Mesenchymal stem cell (in vitro differentiated cells and primary cell): ENCODE results near the gene GUCY2D.

Experiments
- DNase-seq: peaks from one replicate; pipeline ENCODE4 v3.0.0-alpha.2; 2013
- H2AFZ ChIP-seq: one replicate; pipeline ENCODE4 v1.6.1; 2013; ENCODE audit warnings: low read depth, mild to moderate bottlenecking, control low read depth, inconsistent platforms, low read length, moderate library complexity
- H2AK5ac ChIP-seq: 2 replicates; pipeline ENCODE4 v1.6.1; 2013; ENCODE audit warnings: low read length, moderate library complexity, mild to moderate bottlenecking, inconsistent platforms; ENCODE audit not compliant: severe bottlenecking
- H2BK120ac ChIP-seq: one replicate; pipeline ENCODE4 v1.6.1; 2013; ENCODE audit warnings: low read depth, mild to moderate bottlenecking, inconsistent platforms, low read length, moderate library complexity
- H2BK12ac ChIP-seq, 2 experiments: one replicate each; pipeline ENCODE4 v1.6.1; 2013; ENCODE audit warnings: inconsistent platforms in 2 of 2, low read length in 2 of 2, mild to moderate bottlenecking in 2 of 2, moderate library complexity in 2 of 2, control low read depth in 1 of 2
- H2BK15ac ChIP-seq: one replicate; pipeline ENCODE4 v1.6.1; 2013; ENCODE audit warnings: mild to moderate bottlenecking, low read depth, inconsistent platforms; ENCODE audit not compliant: poor library complexity, severe bottlenecking
- H2BK5ac ChIP-seq: 2 replicates; pipeline ENCODE4 v1.6.1; 2013; ENCODE audit warnings: low read depth, mild to moderate bottlenecking, low read length, control low read depth, inconsistent platforms; ENCODE audit not compliant: poor library complexity, severe bottlenecking
- H3K14ac ChIP-seq, 2 experiments: one replicate each; pipeline ENCODE4 v1.6.1; 2013; ENCODE audit warnings: inconsistent platforms in 2 of 2, low read length in 2 of 2, control low read depth in 1 of 2, mild to moderate bottlenecking in 1 of 2, moderate library complexity in 1 of 2
- H3K18ac ChIP-seq, 2 experiments: one replicate each; pipeline ENCODE4 v1.6.1; 2013; ENCODE audit warnings: inconsistent platforms in 2 of 2, low read length in 2 of 2, control low read depth in 1 of 2, low read depth in 1 of 2, mild to moderate bottlenecking in 1 of 2
- H3K23ac ChIP-seq, 2 experiments: one replicate each; pipeline ENCODE4 v1.6.1; 2013; ENCODE audit warnings: inconsistent platforms in 2 of 2, low read length in 2 of 2, mild to moderate bottlenecking in 2 of 2, moderate library complexity in 2 of 2, control low read depth in 1 of 2
- H3K27ac ChIP-seq: 2 replicates; pipeline ENCODE4 v1.5.1; 2013; ENCODE audit warnings: mild to moderate bottlenecking, moderate library complexity, low read length, control low read depth, inconsistent platforms; ENCODE audit not compliant: poor library complexity, severe bottlenecking
- H3K27me3 ChIP-seq, 2 experiments: 2 replicates each; pipeline versions ENCODE4 v1.6.1 to v1.7.0; 2013; ENCODE audit warnings: low read length in 2 of 2, mild to moderate bottlenecking in 2 of 2, moderate library complexity in 2 of 2, control low read depth in 1 of 2, inconsistent platforms in 1 of 2; ENCODE audit not compliant: control insufficient read depth in 1 of 2, insufficient read depth in 1 of 2
- H3K36me3 ChIP-seq, 2 experiments: 2 replicates each; pipeline versions ENCODE4 v1.6.1 to v1.7.0; 2013; ENCODE audit warnings: low read length in 2 of 2, control low read depth in 1 of 2, inconsistent platforms in 1 of 2, low read depth in 1 of 2, mild to moderate bottlenecking in 1 of 2; ENCODE audit not compliant: insufficient read depth in 2 of 2, control insufficient read depth in 1 of 2
- H3K4ac ChIP-seq, 2 experiments: one replicate each; pipeline ENCODE4 v1.6.1; 2013; ENCODE audit warnings: inconsistent platforms in 2 of 2, low read length in 2 of 2, mild to moderate bottlenecking in 2 of 2, moderate library complexity in 2 of 2, control low read depth in 1 of 2, low read depth in 1 of 2
- H3K4me1 ChIP-seq: 2 replicates; pipeline ENCODE4 v1.6.1; 2013; ENCODE audit warnings: low read depth, low read length, control low read depth; ENCODE audit not compliant: control insufficient read depth, insufficient read depth
- H3K4me2 ChIP-seq: 2 replicates; pipeline ENCODE4 v1.6.1; 2013; ENCODE audit warnings: low read length, mild to moderate bottlenecking, inconsistent platforms; ENCODE audit not compliant: poor library complexity, severe bottlenecking
- H3K4me3 ChIP-seq, 2 experiments: 2 replicates each; pipeline versions ENCODE4 v1.5.1 to v1.7.0; 2013; ENCODE audit warnings: low read length in 2 of 2, mild to moderate bottlenecking in 2 of 2, control low read depth in 1 of 2, low read depth in 1 of 2; ENCODE audit not compliant: insufficient read depth in 1 of 2
- H3K79me1 ChIP-seq: replicated peaks from 2 replicates; pipeline ENCODE4 v1.6.1; 2013; ENCODE audit warnings: mild to moderate bottlenecking, control low read depth, low read length, inconsistent platforms; ENCODE audit not compliant: poor library complexity, severe bottlenecking
- H3K9ac ChIP-seq: 2 replicates; pipeline ENCODE4 v1.7.0; 2013; ENCODE audit warnings: mild to moderate bottlenecking, low read length, moderate library complexity
- H3K9me3 ChIP-seq: 2 replicates; pipeline ENCODE4 v1.7.0; 2013; ENCODE audit warnings: mild to moderate bottlenecking, low read length; ENCODE audit not compliant: control insufficient read depth
- H4K8ac ChIP-seq: one replicate; pipeline ENCODE4 v1.6.1; 2013; ENCODE audit warnings: inconsistent platforms, mild to moderate bottlenecking, low read length, moderate library complexity
- H4K91ac ChIP-seq: one replicate; pipeline ENCODE4 v1.6.1; 2013; ENCODE audit warnings: mild to moderate bottlenecking, low read length, inconsistent platforms
- WGBS: methylation state at CpG from one replicate; pipeline ENCODE4 v1.1.7; 2013; ENCODE audit warnings: mixed read lengths; 5-methylcytosine and 5-hydroxymethylcytosine counted together

The GUCY2D gene

GRCh38 chr17:8015236-8015956 is 13.0 kb downstream of the GUCY2D start:
- Histone ChIP-seq H3K27me3 (peaks cover 57 to 78% of the 10 kb centered on the region in 2 experiments), H3K18ac (peak overlapping the region in 1 of 2 experiments; percentile 63), H3K4me3 (no peak overlapping the region), H3K14ac (no peak overlapping the region), H3K79me1 (no peaks in the 10 kb centered on the region), H3K4me1 (peaks cover 11% of the 10 kb centered on the region), H3K27ac (no peak overlapping the region), H3K23ac (no peak overlapping the region), H2BK120ac (no peak overlapping the region), H3K9me3 (no peaks in the 10 kb centered on the region), H3K9ac (no peak overlapping the region), H3K36me3 (no peaks in the 10 kb centered on the region), H3K4ac (no peak overlapping the region), H2AFZ (no peak overlapping the region), H2BK15ac (no peak overlapping the region), H2AK5ac (no peak overlapping the region), H2BK5ac (no peak overlapping the region), H2BK12ac (no peak overlapping the region), H4K8ac (no peak overlapping the region), H3K4me2 (peak overlapping the region; percentile 78), H4K91ac (no peak overlapping the region)
- 75% methylated on average over 33 of the region's 44 CpGs for WGBS
- no peak for DNase-seq

DNA sequence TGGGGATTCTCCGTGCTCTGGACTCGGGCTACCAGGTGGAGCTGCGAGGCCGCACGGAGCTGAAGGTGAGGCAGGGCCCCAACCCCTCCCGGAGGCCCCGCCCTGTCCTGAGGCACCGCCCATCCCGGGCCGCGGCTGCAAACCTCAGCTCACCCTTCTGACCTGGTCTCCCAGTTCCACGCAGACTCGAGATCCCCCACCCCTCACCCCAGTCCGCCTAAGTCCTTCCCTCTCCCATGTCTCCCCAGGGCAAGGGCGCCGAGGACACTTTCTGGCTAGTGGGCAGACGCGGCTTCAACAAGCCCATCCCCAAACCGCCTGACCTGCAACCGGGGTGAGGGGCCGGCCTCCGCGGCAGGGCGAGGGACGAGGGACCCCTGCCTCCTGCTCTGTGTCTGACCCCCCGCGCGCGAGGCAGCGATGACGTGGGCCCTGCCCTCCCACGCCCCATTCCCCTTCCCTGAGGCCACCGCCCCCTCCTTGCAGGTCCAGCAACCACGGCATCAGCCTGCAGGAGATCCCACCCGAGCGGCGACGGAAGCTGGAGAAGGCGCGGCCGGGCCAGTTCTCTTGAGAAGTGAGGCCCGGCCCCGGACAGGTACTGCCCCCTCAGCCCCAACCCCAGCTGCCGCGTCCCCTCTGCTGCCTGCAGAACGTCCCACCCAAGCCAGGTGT is 13.7 kb downstream of the GUCY2D start:
- H2BK120ac ChIP-seq, result no peak overlapping the region
- peak overlapping the region; percentile 23 to 70 for H3K23ac ChIP-seq

DNA sequence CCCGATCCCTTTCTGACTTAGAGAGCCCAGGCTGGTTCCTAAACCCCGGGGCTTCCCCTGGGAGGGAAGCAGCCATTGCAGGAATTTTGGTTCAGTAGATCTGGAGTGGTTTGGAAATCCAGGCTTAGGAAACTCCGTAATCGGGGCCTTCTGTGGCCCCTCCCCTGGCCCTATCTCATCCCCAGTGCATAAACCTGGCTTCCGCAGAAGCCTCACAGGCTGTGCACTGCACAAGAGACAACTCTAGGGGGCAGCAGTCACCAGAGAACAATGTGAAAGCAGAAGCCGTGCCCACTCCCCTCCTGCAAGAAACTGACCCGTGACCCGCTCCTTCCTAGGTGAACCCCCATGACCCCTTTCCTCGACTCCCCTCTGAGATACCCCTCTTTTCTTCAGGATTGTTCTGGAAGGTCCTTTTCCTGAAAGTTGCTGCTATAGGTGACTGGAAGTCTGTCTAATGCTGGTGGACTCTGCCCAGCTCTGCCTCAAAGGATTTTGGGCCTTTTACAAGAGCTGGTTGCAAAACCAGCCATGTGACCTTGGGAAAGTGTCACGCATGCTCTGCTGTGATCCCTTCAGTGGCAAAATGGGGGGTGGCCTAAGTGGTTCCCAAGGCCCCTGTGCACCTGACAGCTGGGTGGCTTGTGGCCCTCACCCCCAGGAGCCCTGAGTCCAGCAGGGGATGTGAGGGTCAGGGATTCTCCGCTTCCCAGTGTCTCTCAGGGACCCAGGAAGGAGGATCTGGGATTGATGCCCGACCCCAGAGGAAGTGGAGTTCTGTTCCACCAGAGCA is 14.4 kb downstream of the GUCY2D start:
- H3K23ac ChIP-seq, result no peak overlapping the region

More for the DNA sequence above, 13.7 kb downstream of the GUCY2D start:
- peak overlapping the region in 1 of 2 experiments; percentile 30 for H3K14ac ChIP-seq
- no peak overlapping the region for H2BK15ac ChIP-seq
- no peak overlapping the region for H3K27ac ChIP-seq
- peak overlapping the region; percentile 48 to 63 for H3K18ac ChIP-seq
- peaks cover 11% of the 10 kb centered on the region for H3K4me1 ChIP-seq
- no peaks in the 10 kb centered on the region for H3K36me3 ChIP-seq
- no peak overlapping the region for H3K4ac ChIP-seq
- peak overlapping the region; percentile 44 to 63 for H3K4me3 ChIP-seq
- peak overlapping the region; percentile 53 for H3K9ac ChIP-seq
- H4K8ac ChIP-seq, result peak overlapping the region; percentile 43
- peak overlapping the region in 1 of 2 experiments; percentile 27 for H2BK12ac ChIP-seq
- no peak overlapping the region for H2AK5ac ChIP-seq
- no peak overlapping the region for H2BK5ac ChIP-seq
- H3K9me3 ChIP-seq, result no peaks in the 10 kb centered on the region
- peak overlapping the region; percentile 15 for H4K91ac ChIP-seq
- H3K4me2 ChIP-seq, result peak overlapping the region; percentile 78
- WGBS, result 2% methylated on average over 44 of the region's 46 CpGs
- DNase-seq, result no peak
- no peaks in the 10 kb centered on the region for H3K79me1 ChIP-seq
- no peak overlapping the region for H2AFZ ChIP-seq
- peaks cover 57 to 78% of the 10 kb centered on the region in 2 experiments for H3K27me3 ChIP-seq

DNA sequence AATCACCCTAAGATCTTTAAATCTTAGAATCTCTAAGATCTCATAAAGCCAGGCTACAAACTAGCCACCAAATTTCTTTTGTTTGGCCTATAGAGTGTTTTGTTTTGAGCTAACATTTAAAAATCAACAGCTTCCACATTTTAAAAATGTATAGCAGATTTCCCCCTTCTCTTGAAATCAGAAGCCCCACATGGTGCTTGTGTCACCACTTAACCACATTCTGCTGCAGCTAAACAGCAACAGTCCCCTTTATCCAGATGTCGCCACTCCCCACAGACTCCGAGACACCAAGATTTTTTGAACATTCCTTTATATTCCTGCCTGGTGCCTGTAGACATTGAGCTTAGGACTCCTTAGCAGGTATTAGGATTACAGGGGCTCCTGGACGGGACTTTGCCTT is 16.0 kb downstream of the GUCY2D start:
- H4K8ac ChIP-seq, result no peak overlapping the region
- no peak overlapping the region for H3K9ac ChIP-seq
- no peak overlapping the region for H3K4me3 ChIP-seq
- no peak overlapping the region for H4K91ac ChIP-seq
- H2BK120ac ChIP-seq, result no peak overlapping the region
- no peaks in the 10 kb centered on the region for H3K9me3 ChIP-seq
- 68% methylated on average over 2 of the region's 3 CpGs for WGBS
- H3K36me3 ChIP-seq, result no peaks in the 10 kb centered on the region
- H3K4me1 ChIP-seq, result peaks cover 14% of the 10 kb centered on the region
- H3K4ac ChIP-seq, result no peak overlapping the region
- no peak overlapping the region for H3K4me2 ChIP-seq
- no peak for DNase-seq
- no peak overlapping the region for H3K18ac ChIP-seq
- H2AFZ ChIP-seq, result no peak overlapping the region
- H3K14ac ChIP-seq, result no peak overlapping the region
- peaks cover 36 to 60% of the 10 kb centered on the region in 2 experiments for H3K27me3 ChIP-seq
- no peak overlapping the region for H3K27ac ChIP-seq
- H2BK12ac ChIP-seq, result no peak overlapping the region
- no peaks in the 10 kb centered on the region for H3K79me1 ChIP-seq
- H3K23ac ChIP-seq, result no peak overlapping the region
- H2BK5ac ChIP-seq, result no peak overlapping the region
- H2BK15ac ChIP-seq, result no peak overlapping the region
- H2AK5ac ChIP-seq, result no peak overlapping the region

More for the DNA sequence above, 14.4 kb downstream of the GUCY2D start:
- H2BK15ac ChIP-seq, result no peak overlapping the region
- H3K4me3 ChIP-seq, result peak overlapping the region in 1 of 2 experiments; percentile 63
- DNase-seq, result peak; percentile 36
- no peak overlapping the region for H2AFZ ChIP-seq
- no peak overlapping the region for H3K18ac ChIP-seq
- no peaks in the 10 kb centered on the region for H3K9me3 ChIP-seq
- H4K8ac ChIP-seq, result no peak overlapping the region
- H2BK5ac ChIP-seq, result no peak overlapping the region
- peak overlapping the region; percentile 78 for H3K4me2 ChIP-seq
- H2BK120ac ChIP-seq, result no peak overlapping the region
- 24% methylated on average over 12 of the region's 12 CpGs for WGBS
- peaks cover 51 to 76% of the 10 kb centered on the region in 2 experiments for H3K27me3 ChIP-seq
- peak overlapping the region; percentile 53 for H3K9ac ChIP-seq
- H3K14ac ChIP-seq, result no peak overlapping the region
- H3K79me1 ChIP-seq, result no peaks in the 10 kb centered on the region
- H3K27ac ChIP-seq, result no peak overlapping the region
- H2BK12ac ChIP-seq, result no peak overlapping the region
- no peak overlapping the region for H2AK5ac ChIP-seq
- no peak overlapping the region for H3K4ac ChIP-seq
- H4K91ac ChIP-seq, result no peak overlapping the region
- H3K4me1 ChIP-seq, result peaks cover 11% of the 10 kb centered on the region
- H3K36me3 ChIP-seq, result no peaks in the 10 kb centered on the region
